HG03060 (cell line): ENCODE measurements around the gene FOXE3.

Experiments used
- ATAC-seq: cut with Tn5 transposase; IDR thresholded peaks from one replicate; pipeline ENCODE4 v1.9.1; 2021; ENCODE audit warnings: low read depth, moderate number of reproducible peaks; ENCODE audit not compliant: unreplicated experiment

The FOXE3 gene

DNA sequence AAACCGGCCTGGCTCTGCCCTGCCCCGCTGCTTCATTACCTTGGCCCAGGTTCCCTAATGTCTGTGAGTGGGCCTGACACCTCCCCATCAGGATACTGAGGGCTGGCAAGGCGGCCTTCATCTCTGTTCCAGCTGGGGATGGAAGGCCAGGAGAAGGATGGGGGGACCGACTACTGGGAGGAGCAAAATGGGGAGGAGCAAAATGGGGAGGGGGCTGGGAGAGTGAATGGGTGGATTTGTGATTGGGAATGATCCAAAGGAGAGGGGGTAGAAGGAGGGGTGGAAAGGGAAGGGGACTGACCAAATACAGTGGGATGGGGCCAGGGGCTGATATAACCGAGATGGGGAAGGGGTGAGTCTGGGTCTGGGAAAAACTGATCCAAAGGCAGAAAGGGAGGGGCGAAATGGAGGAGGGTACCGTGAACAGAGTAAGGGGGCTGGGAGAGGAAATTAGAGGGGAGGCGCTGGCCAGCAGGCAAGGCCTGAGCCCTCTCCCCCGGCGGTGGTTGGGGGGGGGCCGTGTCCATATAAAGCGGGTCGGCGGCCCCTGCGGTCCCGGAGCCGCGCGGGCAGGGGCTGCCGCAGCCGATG lies at the start of gene FOXE3:
Gene FOXE3, plus strand, starts transcription at position 558 of the 591 bp plus-strand sequence. Its CDS starts 31 bp downstream, at position 589.
- ATAC-seq: no peak

DNA sequence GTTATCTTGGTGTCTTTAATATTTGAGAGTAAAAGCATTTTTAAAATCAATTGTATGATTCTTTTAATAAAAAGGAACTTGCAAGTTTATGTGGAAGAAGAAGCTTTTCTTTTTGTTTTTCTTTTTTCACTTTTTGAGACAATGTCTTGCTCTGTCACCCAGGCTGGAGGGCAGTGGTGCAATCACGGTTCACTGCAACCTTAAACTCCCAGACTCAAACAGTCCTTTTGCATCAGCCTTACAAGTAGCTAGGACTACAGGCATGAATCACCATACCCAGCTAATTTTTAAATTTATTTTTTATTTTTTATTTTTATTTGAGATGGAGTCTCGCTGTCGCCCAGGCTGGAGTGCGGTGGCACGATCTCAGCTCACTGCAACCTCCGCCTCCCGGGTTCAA lies 48.4 kb upstream of the FOXE3 start:
- no peak for ATAC-seq

DNA sequence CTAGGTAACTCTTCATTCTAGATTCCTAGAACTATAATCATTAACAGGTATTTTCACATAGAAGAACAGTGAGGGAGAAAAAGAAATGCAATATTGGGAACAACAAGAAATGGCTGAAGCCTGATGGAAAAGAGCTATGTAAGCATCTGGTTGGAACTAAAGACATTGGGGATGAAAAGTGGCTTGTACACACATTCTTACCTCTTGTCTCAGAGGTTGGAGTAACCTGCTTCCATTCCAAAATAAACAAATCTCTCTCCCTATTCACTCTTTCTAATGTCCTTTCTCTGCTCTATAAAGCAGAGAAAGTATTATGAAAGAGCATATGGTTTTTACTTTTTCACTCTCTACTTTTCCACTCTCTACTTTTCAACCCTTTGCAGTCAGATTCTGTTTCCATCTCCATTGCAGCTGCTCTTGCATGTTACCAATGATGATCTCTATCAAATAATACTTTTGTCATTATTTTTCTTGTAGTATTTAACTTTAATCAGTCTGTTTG lies 45.0 kb upstream of the FOXE3 start:
- ATAC-seq: no peak

DNA sequence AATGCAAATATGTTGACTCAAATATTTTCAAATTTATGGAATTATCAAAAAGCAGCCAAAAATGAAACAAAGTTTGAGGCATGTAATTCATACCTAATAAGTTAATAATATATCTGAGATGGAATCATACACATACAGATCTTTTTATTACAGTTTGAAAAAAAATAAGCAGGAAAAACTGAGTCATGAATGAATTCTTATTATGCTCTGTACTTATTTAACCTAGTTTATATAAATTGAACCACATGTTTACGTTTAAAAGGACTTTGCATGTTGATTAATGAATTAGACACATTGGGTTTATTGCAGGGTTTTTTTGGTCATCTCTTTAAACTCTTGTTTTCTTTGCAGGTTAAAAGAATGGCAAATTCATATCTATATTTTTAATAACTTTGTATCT lies 41.6 kb upstream of the FOXE3 start:
- ATAC-seq: no peak

DNA sequence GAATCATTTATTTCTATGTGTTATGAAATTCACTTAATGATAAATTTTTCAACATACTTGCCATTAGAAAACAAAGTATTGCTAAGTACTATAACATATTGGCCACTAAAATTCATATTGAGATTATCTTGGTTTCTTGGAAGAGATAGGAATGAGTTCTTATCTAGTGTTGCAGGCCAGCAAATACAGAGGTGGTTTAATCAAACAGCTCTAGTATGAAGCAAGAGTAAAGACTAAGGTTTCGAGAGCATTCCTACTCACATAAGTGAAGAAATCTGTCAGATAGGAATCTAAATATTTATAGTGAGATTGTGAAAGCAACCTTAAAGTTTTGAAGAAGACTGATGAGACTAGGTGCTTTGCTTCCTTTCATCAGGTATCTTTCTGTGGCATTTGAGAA lies 37.9 kb upstream of the FOXE3 start:
- no peak for ATAC-seq

DNA sequence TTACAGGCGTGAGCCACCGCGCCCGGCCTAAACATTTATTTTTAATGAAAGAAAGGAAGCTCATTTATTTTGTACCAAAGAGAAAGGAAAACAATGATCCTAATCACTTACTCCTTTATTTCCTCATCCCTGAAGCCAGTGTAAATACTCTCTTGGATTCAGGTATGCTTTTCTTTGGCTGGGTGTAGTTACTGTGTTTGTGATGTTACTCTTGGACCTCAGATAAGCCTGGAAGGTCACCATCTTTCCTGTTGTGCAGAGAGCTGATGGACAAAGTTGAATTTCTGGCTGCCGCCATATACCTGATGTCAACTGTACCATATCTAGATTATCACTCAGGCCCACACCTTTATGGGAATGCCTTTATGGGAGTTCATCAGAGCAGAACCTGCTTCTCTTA lies 35.4 kb upstream of the FOXE3 start:
- ATAC-seq: no peak

DNA sequence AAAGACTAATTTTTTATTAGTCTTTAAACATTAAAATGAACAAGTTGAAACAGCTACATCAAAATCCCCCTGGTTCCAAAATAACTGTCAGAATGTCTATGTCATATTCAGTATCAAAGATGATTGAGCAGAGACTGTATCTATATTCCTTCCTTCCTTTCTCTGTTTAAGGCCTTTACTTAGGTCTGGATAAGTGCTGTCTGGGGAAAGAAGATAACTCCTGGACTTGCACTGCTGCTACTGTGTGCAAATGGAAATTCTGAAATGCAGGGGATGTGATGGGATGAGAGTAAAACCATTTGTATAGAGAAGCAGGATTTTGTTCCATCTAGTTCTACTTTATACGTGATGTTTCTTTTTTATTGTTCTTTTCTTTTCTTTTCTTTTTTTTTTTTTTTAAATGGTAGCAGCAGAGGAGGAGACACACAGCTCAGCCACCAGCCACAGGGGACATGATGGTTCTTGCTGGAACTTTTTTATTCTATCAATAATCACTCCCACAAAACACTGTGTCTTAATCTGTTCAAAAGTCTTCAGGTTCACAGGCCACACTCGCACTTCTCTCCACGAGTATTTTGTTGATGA lies 33.6 kb upstream of the FOXE3 start:
- no peak for ATAC-seq

DNA sequence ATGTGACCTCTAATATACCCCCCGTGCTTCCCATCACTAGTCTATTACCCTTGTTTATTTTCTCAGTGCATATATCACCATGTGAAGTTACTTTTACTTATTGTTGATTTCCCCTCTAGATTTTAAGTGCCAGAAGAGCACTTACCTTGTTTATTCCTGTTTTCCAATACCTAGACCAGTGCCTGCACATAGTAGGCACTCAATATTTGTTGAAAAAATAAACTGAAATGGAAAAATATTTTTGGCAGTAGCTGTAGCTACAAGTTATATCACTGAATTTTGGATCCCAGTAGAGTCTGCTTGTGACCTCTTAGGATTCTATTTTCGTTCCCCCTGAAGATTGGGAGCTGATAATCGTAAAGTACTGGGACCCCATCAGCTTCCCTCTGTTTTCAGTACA lies 32.0 kb upstream of the FOXE3 start:
- ATAC-seq: no peak

DNA sequence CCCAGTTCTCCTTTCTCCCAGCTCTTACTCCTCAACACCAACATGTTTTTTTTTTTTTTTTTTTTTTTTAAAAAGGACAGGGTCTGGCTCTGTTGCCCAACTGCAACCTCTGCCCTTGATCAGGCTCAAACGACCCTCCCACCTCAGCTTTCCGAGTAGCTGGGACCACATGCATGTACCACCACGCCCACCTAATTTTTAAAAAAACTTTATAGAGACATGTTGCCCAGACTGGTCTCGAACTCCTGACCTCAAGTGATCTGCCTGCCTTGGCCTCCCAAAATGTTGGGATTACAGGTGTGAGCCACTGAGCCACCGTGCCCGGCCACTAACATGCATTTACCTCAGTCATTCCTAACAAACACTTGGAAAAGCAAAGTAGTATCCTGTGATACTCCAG lies 31.1 kb upstream of the FOXE3 start:
- ATAC-seq: no peak

DNA sequence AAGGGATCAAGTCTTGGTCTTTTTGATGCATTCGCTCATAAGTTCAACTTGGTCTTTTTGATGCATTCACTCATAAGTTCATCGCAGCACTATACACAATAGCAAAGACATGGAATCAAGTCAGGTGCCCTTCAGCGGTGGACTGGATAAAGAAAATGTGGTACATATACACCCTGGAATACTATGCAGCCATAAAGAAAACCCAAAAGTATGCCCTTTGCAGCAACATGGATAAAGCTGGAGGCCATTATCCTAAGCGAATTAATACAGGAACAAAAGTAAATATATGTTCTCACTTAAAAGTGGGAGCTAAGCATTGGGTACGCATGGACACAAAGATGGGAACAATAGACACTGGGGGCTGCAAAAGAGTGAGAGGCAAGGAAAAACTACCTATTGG lies 29.8 kb upstream of the FOXE3 start:
- ATAC-seq: no peak

DNA sequence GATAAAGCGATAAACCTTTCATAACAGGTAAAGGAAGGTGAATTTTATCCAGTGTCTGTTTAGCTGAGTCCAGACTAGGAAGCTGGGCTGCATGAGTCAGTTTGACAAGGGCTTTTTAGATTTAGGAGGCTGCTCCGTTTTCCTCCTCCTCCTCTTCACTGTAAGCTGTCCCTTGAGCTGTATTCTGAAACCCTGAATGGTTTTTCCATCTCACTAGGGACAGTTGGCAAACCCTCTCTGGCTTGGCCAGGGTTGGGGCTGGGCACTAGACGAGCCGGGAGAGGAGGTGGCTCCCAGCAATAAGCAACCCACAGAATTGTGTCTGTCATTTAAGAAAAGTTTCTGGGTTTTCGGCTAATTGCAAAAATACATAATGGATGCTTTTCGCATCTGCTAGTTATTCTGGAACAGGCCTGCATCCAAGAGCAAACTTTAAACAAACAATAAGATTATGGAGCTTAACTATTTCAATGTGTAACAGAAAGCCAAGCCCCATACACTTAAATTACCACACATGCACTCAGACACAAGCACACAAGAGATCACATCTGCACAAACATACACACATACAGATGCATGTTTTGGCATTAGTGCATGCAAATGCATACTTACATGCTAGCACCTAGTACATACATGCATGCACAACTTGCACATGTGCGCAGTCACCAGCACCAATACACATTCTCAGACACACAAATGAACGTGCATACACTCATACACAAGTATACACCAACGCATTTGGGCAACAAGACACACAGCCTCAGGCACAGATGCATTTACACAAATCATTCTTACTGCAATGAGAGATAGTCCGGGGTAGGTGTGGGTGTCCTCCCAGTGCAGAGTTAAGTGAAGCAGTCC lies 27.8 kb upstream of the FOXE3 start:
- no peak for ATAC-seq

DNA sequence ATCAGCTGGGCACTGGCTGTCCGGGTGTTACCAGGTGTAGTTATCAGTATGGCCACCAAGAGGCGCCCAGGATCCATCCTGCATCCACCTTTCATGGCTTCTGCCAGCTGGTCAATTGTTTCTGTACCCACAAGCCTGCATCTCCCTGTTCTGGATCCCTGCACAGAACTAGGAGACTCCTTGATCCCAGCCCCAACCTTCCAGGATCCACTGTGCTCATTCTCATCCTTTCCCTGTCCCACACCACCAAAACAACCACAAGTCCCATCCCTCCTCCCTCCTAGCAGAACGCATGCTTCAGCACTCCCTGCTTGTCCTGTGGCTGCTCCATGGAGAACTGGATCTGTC lies 27.2 kb upstream of the FOXE3 start:
- ATAC-seq: peak; percentile 58

DNA sequence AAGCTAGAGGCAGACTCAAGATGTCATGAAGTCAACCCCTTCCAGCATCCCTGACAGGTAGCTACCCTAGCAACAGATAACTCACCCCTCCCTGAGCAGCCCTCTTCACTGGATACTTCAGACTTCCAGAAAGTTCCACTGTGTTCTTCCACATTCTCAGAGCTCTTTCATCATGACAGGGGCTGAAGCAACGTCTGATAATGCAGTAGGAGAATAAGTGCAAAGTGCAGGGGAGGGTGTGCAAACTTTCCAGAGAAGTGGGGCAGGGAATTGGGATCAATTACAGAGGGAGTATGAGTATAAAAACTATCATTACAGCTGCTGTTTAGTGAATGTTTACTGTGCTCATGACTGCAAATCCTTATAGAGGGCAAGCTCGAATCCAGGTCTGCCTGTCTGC lies 26.4 kb upstream of the FOXE3 start:
- ATAC-seq: no peak

DNA sequence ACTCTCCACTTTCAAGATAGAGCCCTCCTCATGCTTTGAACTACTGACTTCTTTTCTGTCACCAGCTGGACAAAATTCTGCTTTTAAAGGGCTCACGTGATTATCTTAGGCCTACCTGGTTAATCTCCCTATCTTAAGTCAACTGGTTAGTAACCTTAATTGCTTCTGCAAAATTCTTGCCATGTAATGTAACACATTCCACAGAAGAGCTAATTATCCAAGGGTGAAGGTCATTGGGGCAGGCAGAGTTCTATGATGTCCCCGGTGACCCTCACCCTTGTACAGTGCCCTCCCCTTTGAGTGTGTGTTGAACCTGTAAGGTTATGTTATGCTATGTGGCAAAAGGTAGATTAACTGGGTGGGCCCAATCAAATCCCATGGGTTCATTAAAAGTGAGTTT lies 25.2 kb upstream of the FOXE3 start:
- no peak for ATAC-seq

DNA sequence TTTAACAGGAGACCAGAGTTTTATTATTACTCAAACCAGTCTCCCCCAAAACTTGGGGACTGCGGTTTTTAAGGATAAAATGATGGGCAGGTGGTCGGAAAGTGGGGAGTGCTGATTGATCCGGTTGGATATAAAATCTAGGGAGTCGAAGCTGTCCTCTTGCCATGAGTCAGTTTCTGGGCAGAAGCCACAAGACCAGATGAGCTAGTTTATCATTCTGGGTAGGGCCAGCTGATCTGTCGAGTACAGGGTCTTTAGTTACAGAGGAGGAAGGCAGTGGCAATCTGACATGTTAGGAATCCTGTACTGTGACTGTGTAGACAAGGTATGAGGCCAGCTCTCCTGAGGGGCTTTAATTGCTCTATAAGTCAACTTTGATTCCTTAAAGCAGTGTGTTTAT lies 22.9 kb upstream of the FOXE3 start:
- no peak for ATAC-seq

DNA sequence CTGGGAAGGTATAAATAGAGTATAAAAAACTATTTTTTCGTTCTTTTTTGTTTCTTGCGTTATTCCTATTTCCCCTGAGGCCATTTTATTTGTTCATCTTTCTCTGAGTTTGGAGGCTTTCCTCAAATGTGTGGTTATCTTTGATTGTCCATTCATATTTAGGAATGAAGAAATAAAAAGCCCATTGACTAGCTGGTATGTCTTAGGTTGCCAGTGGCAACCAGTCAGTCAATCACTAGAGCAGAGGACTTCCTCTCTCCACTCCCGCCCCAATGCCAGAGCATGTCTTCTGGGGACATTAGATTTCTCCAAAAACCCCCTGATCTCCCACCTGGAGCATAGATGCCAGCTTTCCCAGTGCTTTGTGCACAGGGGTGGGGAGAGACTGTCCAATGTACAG lies 20.7 kb upstream of the FOXE3 start:
- no peak for ATAC-seq

DNA sequence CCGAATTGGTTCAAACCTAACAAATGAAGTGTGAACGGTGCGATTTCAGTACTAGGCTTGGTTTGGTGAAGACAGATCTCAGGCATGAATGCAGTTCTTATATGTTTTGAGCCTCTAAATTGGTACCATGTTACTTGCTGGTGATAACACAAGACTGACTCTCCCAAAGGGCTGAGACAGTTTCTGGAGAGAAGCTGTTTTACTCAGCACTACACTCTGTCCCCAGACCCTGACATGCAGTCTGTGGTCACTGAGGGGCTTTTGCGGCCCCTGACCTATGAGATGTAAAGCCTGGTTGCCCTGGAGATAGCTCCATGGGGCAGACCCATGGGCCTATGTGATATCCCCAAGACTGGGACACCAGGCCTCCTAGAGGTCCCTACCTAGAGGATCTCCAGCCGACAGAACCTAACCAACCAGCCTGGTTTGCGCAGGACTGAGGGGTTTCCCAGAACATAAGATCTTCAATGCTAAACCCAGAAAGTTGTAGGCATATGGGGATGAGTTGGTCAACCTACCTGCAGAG lies 19.4 kb upstream of the FOXE3 start:
- ATAC-seq: no peak

DNA sequence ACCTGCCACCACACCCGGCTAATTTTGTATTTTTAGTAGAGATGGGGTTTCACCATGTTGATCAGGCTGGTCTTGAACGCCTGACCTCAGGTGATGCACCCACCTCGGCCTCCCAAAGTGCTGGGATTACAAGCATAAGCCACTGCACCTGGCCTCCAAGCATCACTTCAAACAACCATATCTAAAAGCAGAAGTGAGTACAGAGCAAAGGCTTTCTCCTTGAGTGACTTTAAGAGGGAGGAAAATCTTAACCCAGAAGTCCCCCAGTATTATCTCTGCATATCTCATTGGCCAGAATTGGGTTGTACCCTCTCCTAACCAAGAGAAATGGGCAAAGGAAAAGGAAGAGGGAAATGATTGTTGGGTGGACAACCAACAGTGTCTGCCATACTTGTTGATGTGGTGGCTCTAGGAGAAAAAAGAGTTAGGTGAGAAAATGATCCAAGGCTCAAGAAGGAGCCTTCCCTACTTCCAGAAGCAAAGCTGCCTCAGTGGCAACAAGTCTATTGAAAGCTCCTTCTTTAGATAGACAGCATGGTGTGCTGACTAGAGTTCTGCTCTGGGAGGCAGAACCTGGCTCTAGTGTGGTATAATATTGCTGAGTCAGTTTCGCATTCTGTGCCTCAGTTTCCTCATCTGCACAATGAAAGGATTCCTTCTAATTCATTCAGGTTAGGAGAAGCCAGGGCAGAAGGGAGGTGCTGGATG lies 16.8 kb upstream of the FOXE3 start:
- ATAC-seq: no peak

DNA sequence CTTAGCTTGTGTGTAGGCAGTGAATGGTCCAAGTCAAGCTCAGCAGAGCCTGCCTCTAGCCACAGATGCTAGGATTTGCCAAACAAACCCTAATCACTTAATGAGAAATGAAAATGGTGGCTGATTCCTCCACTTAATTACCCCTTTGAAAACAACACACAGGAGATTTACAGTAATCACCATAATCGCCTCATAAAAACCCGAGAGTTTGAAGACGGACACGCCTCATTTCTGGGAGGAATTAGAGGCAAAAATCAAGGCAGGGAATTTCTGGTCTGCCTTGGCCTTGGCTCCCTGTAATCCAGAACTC lies 16.3 kb upstream of the FOXE3 start:
- no peak for ATAC-seq

DNA sequence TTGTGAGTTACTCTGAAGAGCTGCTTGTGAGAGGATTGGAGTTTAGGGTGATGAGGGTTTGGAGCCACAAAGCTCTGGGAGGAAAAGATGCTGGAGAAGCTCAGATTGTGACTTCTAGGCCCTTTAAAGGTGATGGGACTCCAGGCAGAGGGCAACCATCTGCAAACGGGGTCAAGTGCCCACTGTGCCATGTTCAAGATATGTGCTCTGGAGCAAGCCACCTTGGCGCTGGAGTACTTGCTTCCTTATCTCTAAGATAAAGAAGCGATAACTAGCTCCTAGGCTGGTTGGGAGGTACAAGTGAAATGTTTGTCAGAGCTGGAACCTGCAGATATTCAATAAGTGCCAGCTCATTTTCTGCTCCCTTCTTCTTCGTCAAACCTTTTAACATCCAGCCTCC lies 14.3 kb upstream of the FOXE3 start:
- no peak for ATAC-seq

DNA sequence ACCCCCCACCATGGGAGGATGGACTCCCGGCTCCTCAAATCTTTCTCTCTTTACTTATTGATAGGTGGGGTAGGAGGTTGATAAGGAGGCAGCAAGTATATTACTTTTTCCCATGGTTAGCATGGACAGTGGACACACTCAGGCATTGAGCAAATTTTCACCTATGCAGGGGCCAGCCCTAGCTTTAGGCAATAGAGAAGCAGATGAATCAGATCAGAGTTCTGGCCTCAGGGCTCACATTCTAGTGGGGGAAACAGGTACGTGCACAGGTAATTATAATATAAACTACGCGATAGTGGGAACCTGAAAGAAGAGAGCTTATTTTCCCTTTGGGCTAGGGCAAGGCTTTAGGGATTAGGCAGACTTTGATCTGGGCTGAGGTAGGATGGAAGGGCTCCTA lies 13.5 kb upstream of the FOXE3 start:
- no peak for ATAC-seq
